GM12878 (cell line): ENCODE measurements around the gene EFNA1. TPM values are rescaled to one million over a fixed set of nuclear protein-coding genes. Genes with fewer than 3 reads are reported as not detected.

Source experiments
- ATAC-seq: fragments of 200-7000 bp; cut with Tn5 transposase; 3 replicates; pipeline ENCODE4 v1.9.1; 2020; ENCODE audit warnings: mild to moderate bottlenecking, moderate library complexity
- BruUV-seq: library from RNA; stranded (reverse); fragments of 400-500 nt; replicated peaks from 2 replicates; lab custom pipeline; 2021; lab: Mats Ljungman, UMichigan
- CTCF ChIA-PET: fragments of 300-600 bp; sonication (Branson Sonifier 250); formaldehyde crosslinking; extraction: SDS; loops from one replicate; lab custom pipeline; 2021; ENCODE audit warnings: inconsistent platforms; lab: Yijun Ruan, JAX
- POLR2A ChIA-PET: fragments of 350-600 bp; formaldehyde crosslinking; extraction: SDS; loops from one replicate; lab custom pipeline; 2021; ENCODE audit warnings: inconsistent platforms; lab: Charles Lee
- RAD21 ChIA-PET: fragments of 300-600 bp; sonication (Branson Sonifier 250); formaldehyde crosslinking; loops from one replicate; lab custom pipeline; 2023; ENCODE audit warnings: antibody characterized with exemption; ENCODE audit not compliant: unreplicated experiment; lab: Charles Lee
- SMC1A ChIA-PET: fragments of 300-600 bp; sonication (Branson Sonifier 250); formaldehyde crosslinking; loops from one replicate; lab custom pipeline; 2023; ENCODE audit not compliant: unreplicated experiment, uncharacterized antibody; lab: Charles Lee
- DNase-seq: peaks from one replicate; pipeline ENCODE4 v3.0.0-alpha.2; 2011; ENCODE audit warnings: low read depth, low spot score
- FAIRE-seq: peaks from 3 replicates; lab custom pipeline; 2011; peaks lifted over from hg19 to GRCh38; lab: Jason Lieb, UNC
- H2AFZ ChIP-seq: 2 replicates; pipeline ENCODE4 v1.6.0; 2011; ENCODE audit warnings: low read depth, low read length, control low read depth; ENCODE audit not compliant: control insufficient read depth
- H3K27ac ChIP-seq: 2 replicates; pipeline ENCODE4 v1.5.1; 2011; ENCODE audit warnings: control low read depth; ENCODE audit not compliant: control insufficient read depth, insufficient read depth
- H3K27me3 ChIP-seq, 2 experiments: replicated peaks in 1 of 2; 2 replicates each; pipeline versions ENCODE4 v1.6.0 to v1.6.1; 2011; ENCODE audit warnings: low read length in 1 of 2; ENCODE audit not compliant: control insufficient read depth in 2 of 2, insufficient read depth in 2 of 2
- H3K36me3 ChIP-seq, 2 experiments: 2 replicates each; pipeline ENCODE4 v1.5.1; 2011; ENCODE audit warnings: low read length in 1 of 2; ENCODE audit not compliant: control insufficient read depth in 2 of 2, insufficient read depth in 2 of 2
- H3K4me1 ChIP-seq: 2 replicates; pipeline ENCODE4 v1.6.1; 2011; ENCODE audit warnings: mild to moderate bottlenecking, low read length, moderate library complexity, mixed read lengths; ENCODE audit not compliant: control insufficient read depth, insufficient read depth
- H3K4me2 ChIP-seq: 2 replicates; pipeline ENCODE4 v1.6.0; 2011; ENCODE audit warnings: control low read depth; ENCODE audit not compliant: control insufficient read depth, insufficient read depth
- H3K4me3 ChIP-seq: fragments of 200-600 bp; sonication (generic); 2 replicates; pipeline ENCODE4 v1.5.1; 2016
- H3K79me2 ChIP-seq: 2 replicates; pipeline ENCODE4 v1.6.0; 2011; ENCODE audit warnings: low read length; ENCODE audit not compliant: control insufficient read depth, insufficient read depth
- H3K9ac ChIP-seq: 2 replicates; pipeline ENCODE4 v1.8.0; 2011; ENCODE audit warnings: low read length, control low read depth, mixed read lengths; ENCODE audit not compliant: control insufficient read depth, insufficient read depth
- H3K9me3 ChIP-seq: replicated peaks from 3 replicates; pipeline ENCODE4 v1.5.1; 2011; ENCODE audit warnings: mild to moderate bottlenecking, low read length; ENCODE audit not compliant: control insufficient read depth, insufficient read depth
- H4K20me1 ChIP-seq: 2 replicates; pipeline ENCODE4 v1.6.0; 2011; ENCODE audit not compliant: control insufficient read depth, insufficient read depth
- CTCF ChIP-seq, 3 experiments: IDR thresholded peaks in 2 of 3; conservative IDR thresholded peaks in 1 of 3; 2 replicates each; pipeline ENCODE4 v1.5.1; 2011; ENCODE audit warnings: low read depth in 3 of 3, low read length in 3 of 3, mild to moderate bottlenecking in 3 of 3, control low read depth in 2 of 3, moderate library complexity in 2 of 3, inconsistent platforms in 1 of 3, mixed read lengths in 1 of 3; ENCODE audit not compliant: control insufficient read depth in 2 of 3, insufficient read depth in 1 of 3; ENCODE audit errors: extremely low read depth in 1 of 3
- EZH2 ChIP-seq: IDR thresholded peaks from 2 replicates; pipeline ENCODE4 v1.6.1; 2012; ENCODE audit warnings: low read depth, mild to moderate bottlenecking, control low read depth, inconsistent platforms, low read length, borderline replicate concordance; ENCODE audit not compliant: control insufficient read depth
- GABPA ChIP-seq: IDR thresholded peaks from 2 replicates; pipeline ENCODE4 v1.6.1; 2014; ENCODE audit warnings: antibody characterized with exemption, low read depth, mild to moderate bottlenecking, inconsistent platforms
- GATAD2B ChIP-seq: fragments of 450-650 bp; conservative IDR thresholded peaks from 2 replicates; pipeline ENCODE4 v1.6.1; 2017; ENCODE audit warnings: low read depth, mild to moderate bottlenecking, moderate library complexity
- NKRF ChIP-seq: fragments of 450-650 bp; conservative IDR thresholded peaks from 2 replicates; pipeline ENCODE4 v1.6.1; 2017; ENCODE audit warnings: mild to moderate bottlenecking, moderate library complexity
- POLR2A ChIP-seq: IDR thresholded peaks from 2 replicates; pipeline ENCODE4 v1.6.1; 2011; ENCODE audit warnings: low read depth, mild to moderate bottlenecking, low read length
- RAD21 ChIP-seq: IDR thresholded peaks from 2 replicates; pipeline ENCODE4 v1.6.1; 2011; ENCODE audit warnings: mild to moderate bottlenecking, low read depth, low read length, moderate library complexity; ENCODE audit not compliant: insufficient read depth
- ZBTB33 ChIP-seq: fragments of 450-650 bp; IDR thresholded peaks from 2 replicates; pipeline ENCODE4 v1.6.1; 2017; ENCODE audit warnings: mild to moderate bottlenecking
- ZNF217 ChIP-seq: fragments of 450-650 bp; IDR thresholded peaks from 2 replicates; pipeline ENCODE4 v1.6.1; 2017; ENCODE audit warnings: antibody characterized with exemption, mild to moderate bottlenecking
- WGBS: methylation state at CpG from one replicate; pipeline ENCODE4 v1.1.6; 2016; ENCODE audit warnings: low lambda C conversion rate; ENCODE audit not compliant: insufficient replicate concordance, insufficient coverage; ENCODE audit errors: missing lambda C conversion rate; 5-methylcytosine and 5-hydroxymethylcytosine counted together
- in situ Hi-C: fragments of 300-500 bp; cut with MboI; formaldehyde crosslinking; loops from 9 replicates; pipeline ENCODE4 v1.14.3; 2018; ENCODE audit warnings: mixed read lengths
- intact Hi-C: fragments of 100-400 bp; cut with micrococcal nuclease; formaldehyde crosslinking; loops from one replicate; pipeline ENCODE4 v1.14.2; 2022; ENCODE audit not compliant: unreplicated experiment
- polyA plus RNA-seq, 11 experiments: library from polyadenylated mRNA; depleted of rRNA in 4 of 11; unstranded in 6 of 11; stranded (reverse) in 5 of 11; fragments of >200 nt; fragmentation: Nextera tagmentation in 4 of 11; fragmentation: Illumina TruSeq in 1 of 11; extraction: Ambion mirVana in 4 of 11; extraction: Trizol in 1 of 11; gene quantifications; 1 replicate in 1 of 11; 2 replicates in 10 of 11; pipeline versions ENCODE4 v1.2.1 to v1.2.3, GENCODE V29; 2011 to 2016; ENCODE audit warnings: inconsistent platforms in 2 of 11, missing spikeins in 2 of 11, low read depth in 1 of 11
- total RNA-seq, 4 experiments: library from RNA; depleted of rRNA in 3 of 4; stranded (reverse); fragments of >200 nt in 3 of 4; fragmentation: Illumina TruSeq in 1 of 4; extraction: Trizol in 1 of 4; gene quantifications; 2 replicates each; pipeline versions ENCODE4 v1.2.1 to v1.2.3, GENCODE V29; 2013 to 2021

EFNA1 gene
- total and polyA plus RNA-seq, 10 of the 15 experiments (the other 5 are each of a cell fraction or from before 2014, with no cell fraction given) = 0.13 to 7.5 (median 0.28) TPM; not detected in 5

GRCh38 chr1:155175927-155176371 lies 48.3 kb downstream of the EFNA1 start:
- Histone ChIP-seq H4K20me1 (no peaks in the 10 kb centered on the region), H3K27ac (no peak overlapping the region), H3K79me2 (peaks cover 12% of the 10 kb centered on the region), H3K9ac (no peak overlapping the region), H3K4me3 (no peak overlapping the region), H3K9me3 (no peaks in the 10 kb centered on the region; the same call in 2 of the 3 replicates), H3K36me3 (no peaks in the 10 kb centered on the region), H2AFZ (no peak overlapping the region), H3K27me3 (no peaks in the 10 kb centered on the region), H3K4me1 (peaks cover 26% of the 10 kb centered on the region), H3K4me2 (no peak overlapping the region)
- ChIA-PET POLR2A (interaction anchor here (0.6 to 7.4 kb wide), 4 partner anchors 17 to 191 kb away, joined by 3 to 77 read pairs (median 18); no protein-coding TSS in a partner anchor), CTCF (interaction anchor here (1.1 to 9.7 kb wide), 7 partner anchors 9 to 91 kb away, joined by 4 to 244 read pairs (median 10); no protein-coding TSS in a partner anchor), RAD21 (interaction anchor here (1.1 to 4.8 kb wide), 6 partner anchors 10 to 148 kb away, joined by 4 to 77 read pairs (median 6); partner anchors contain the start of gene THBS3), SMC1A (interaction anchor here (0.9 to 4.7 kb wide), 4 partner anchors 9 to 51 kb away, joined by 3 to 46 read pairs (median 6); no protein-coding TSS in a partner anchor)
- in situ Hi-C loops = no loop called here
- WGBS = 50% methylated on average over 9 of the region's 9 CpGs
- no peak for TF ChIP-seq POLR2A
- no peak for TF ChIP-seq NKRF
- no peak for TF ChIP-seq GABPA
- no peak for TF ChIP-seq GATAD2B
- 0 out of 2 replicates have a peak, but pooled peaks have one; percentile 43 for TF ChIP-seq ZBTB33
- TF ChIP-seq CTCF (IDR thresholded peaks at IDR 0.05 in 2 of 3, conservative IDR thresholded peaks at IDR 0.05 in 1 of 3; ENCODE audit: control insufficient read depth in 2 of 3, extremely low read depth in 1 of 3, insufficient read depth in 1 of 3, low read depth in 3 of 3, low read length in 3 of 3) = peak in 2 of 3 experiments; percentile 6 to 21; a peak in 1 of 6 replicates
- TF ChIP-seq EZH2 = no peak
- TF ChIP-seq ZNF217 = no peak
- TF ChIP-seq RAD21 = no peak
- no peak for DNase-seq
- BruUV-seq = no TSS peak
- intact Hi-C loops = loop anchor here (1.0 kb wide), 1 partner anchor 50 kb away; no protein-coding TSS in a partner anchor
- FAIRE-seq = no peak
- no peak for ATAC-seq
